ENCODE results near the gene SULT2B1. TPM values are rescaled to one million over a fixed set of nuclear protein-coding genes. Genes with fewer than 3 reads are reported as not detected.

The SULT2B1 gene
- total and polyA plus RNA-seq, 4 experiments from 2014 or later, result 0.13 TPM; not detected in 3

- ChIA-PET CTCF (ENCODE audit: partially characterized antibody) (interaction anchor here (2.6 kb wide), 1 partner anchor 11 kb away, joined by 16 read pairs; the partner anchor contains the start of gene CA11), POLR2A (ENCODE audit: partially characterized antibody) (interaction anchor here (0.6 to 6.4 kb wide), 10 partner anchors 10 to 302 kb away, joined by 3 to 76 read pairs (median 6); partner anchors contain the start of genes CA11, RPL18 and SPHK2)
- peak overlapping the region; percentile 88 for H3K27ac ChIP-seq (ENCODE audit: low read depth, low read length)
- DNase-seq, result peak; percentile 87 to 92 (median 88)
- Mint-ChIP-seq H3K36me3 (peaks cover 14 to 47% of the 10 kb centered on the region in 2 donors), H3K27ac (peak overlapping the region; percentile 92 to 98 (median 95)), H3K9me3 (peaks cover 0 to 4% (median 0%) of the 10 kb centered on the region in 8 donors), H3K4me1 (peaks cover 16 to 56% (median 37%) of the 10 kb centered on the region in 4 donors), H3K4me3 (peak overlapping the region; percentile 84 to 89 (median 86)), H3K27me3 (no peaks in the 10 kb centered on the region)
- no peaks in the 10 kb centered on the region for H3K27me3 ChIP-seq (ENCODE audit: insufficient read depth, low read length)
- no peaks in the 10 kb centered on the region for H3K9me3 ChIP-seq (ENCODE audit: control insufficient read depth in 1 of 2, low read length in 2 of 2)
- intact Hi-C loops (cut with micrococcal nuclease), result loop anchor here (1.0 to 5.0 kb wide), 2 partner anchors 46 to 358 kb away; partner anchors contain the start of genes GYS1 and RUVBL2
- peaks cover 35% of the 10 kb centered on the region for H3K36me3 ChIP-seq (ENCODE audit: insufficient read depth, low read length)
- peaks cover 43% of the 10 kb centered on the region for H3K4me1 ChIP-seq (ENCODE audit: insufficient read depth, low read length)
- H3K4me3 ChIP-seq (ENCODE audit: low read length in 2 of 2), result peak overlapping the region; percentile 46 to 50
These were observed 82.7 kb downstream of the SULT2B1 start for GRCh38 chr19:48634424-48635262.

DNA sequence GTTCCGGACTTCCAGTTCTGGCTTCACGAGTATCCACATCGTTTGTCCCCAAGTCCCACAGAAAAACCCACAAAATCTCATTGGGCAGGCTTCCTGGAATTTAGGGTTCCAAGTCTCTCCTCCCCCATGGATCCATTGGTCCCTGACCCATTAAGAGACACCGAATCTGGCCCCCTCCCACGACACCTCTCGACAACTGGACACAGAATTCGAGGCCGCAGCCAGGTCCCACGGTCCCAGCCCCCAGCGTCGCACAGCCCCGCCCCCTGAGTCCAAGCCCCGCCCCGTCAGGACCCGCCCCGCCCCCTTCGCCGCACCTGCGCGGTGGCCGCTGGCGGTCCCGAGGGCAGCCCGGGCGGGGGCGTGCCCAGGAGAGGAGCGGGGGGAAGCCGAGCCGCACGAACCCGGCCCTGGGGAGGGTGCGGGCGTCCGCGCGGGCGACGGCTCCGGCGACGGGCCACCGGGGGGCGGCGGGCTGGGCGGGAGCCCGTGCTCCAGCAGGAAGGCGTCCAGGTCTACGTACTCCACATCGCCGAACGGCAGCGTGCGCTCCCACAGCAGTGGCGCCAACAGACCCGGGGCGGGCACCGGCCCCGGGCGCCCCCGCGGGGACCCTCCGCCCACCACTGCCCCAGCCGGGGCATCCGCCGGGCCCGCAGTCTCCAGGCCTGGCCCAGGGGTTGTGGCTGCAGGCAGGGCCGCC is 83.4 kb downstream of the SULT2B1 start:
- peaks cover 11 to 41% of the 10 kb centered on the region in 2 donors for H3K36me3 Mint-ChIP-seq
- Histone ChIP-seq H3K4me3 (ENCODE audit: low read length in 2 of 2) (peak overlapping the region; percentile 52 to 88), H3K4me1 (ENCODE audit: insufficient read depth, low read length) (peaks cover 46% of the 10 kb centered on the region), H3K27ac (ENCODE audit: low read depth, low read length) (peak overlapping the region; percentile 88), H3K36me3 (ENCODE audit: insufficient read depth, low read length) (peaks cover 28% of the 10 kb centered on the region), H3K27me3 (ENCODE audit: insufficient read depth, low read length) (no peaks in the 10 kb centered on the region), H3K9me3 (ENCODE audit: control insufficient read depth in 1 of 2, low read length in 2 of 2) (no peaks in the 10 kb centered on the region)
- peak overlapping the region; percentile 92 to 98 (median 95) for H3K27ac Mint-ChIP-seq
- peak overlapping the region; percentile 89 to 100 (median 99) for H3K4me3 Mint-ChIP-seq
- POLR2A ChIA-PET (ENCODE audit: partially characterized antibody), result interaction anchor here (1.2 to 6.4 kb wide), 9 partner anchors 7 to 330 kb away, joined by 3 to 76 read pairs (median 37); partner anchors contain the start of genes CA11, FAM83E, FTL and RPL18
- peaks cover 0 to 4% (median 0%) of the 10 kb centered on the region in 8 donors for H3K9me3 Mint-ChIP-seq
- intact Hi-C loops (cut with micrococcal nuclease), result loop anchor here (1.0 to 5.0 kb wide), 2 partner anchors 47 to 357 kb away; partner anchors contain the start of genes GYS1 and RUVBL2
- H3K4me1 Mint-ChIP-seq, result peaks cover 20 to 62% (median 41%) of the 10 kb centered on the region in 4 donors
- CTCF ChIA-PET (ENCODE audit: partially characterized antibody), result interaction anchor here (2.3 to 2.7 kb wide), 3 partner anchors 10 to 40 kb away, joined by 5 to 16 read pairs (median 16); partner anchors contain the start of gene CA11
- DNase-seq, result peak; percentile 67 to 73 (median 69)
- no peaks in the 10 kb centered on the region for H3K27me3 Mint-ChIP-seq

GRCh38 chr19:48635966-48636858 is 84.2 kb downstream of the SULT2B1 start:
- peaks cover 0 to 4% (median 0%) of the 10 kb centered on the region in 8 donors for H3K9me3 Mint-ChIP-seq
- intact Hi-C loops (cut with micrococcal nuclease), result loop anchor here (1.0 to 5.0 kb wide), 4 partner anchors 48 to 356 kb away; partner anchors contain the start of genes GYS1 and RUVBL2
- H3K27me3 Mint-ChIP-seq, result no peaks in the 10 kb centered on the region
- Histone ChIP-seq H3K4me1 (ENCODE audit: insufficient read depth, low read length) (peaks cover 46% of the 10 kb centered on the region), H3K9me3 (ENCODE audit: control insufficient read depth in 1 of 2, low read length in 2 of 2) (no peaks in the 10 kb centered on the region), H3K27ac (ENCODE audit: low read depth, low read length) (peak overlapping the region; percentile 88), H3K36me3 (ENCODE audit: insufficient read depth, low read length) (peaks cover 20% of the 10 kb centered on the region), H3K27me3 (ENCODE audit: insufficient read depth, low read length) (no peaks in the 10 kb centered on the region), H3K4me3 (ENCODE audit: low read length in 2 of 2) (peak overlapping the region; percentile 52 to 88)
- ChIA-PET POLR2A (ENCODE audit: partially characterized antibody) (interaction anchor here (1.2 to 3.4 kb wide), 8 partner anchors 8 to 329 kb away, joined by 3 to 70 read pairs (median 21); partner anchors contain the start of genes CA11, FAM83E, FTL and RPL18), CTCF (ENCODE audit: partially characterized antibody) (interaction anchor here (1.3 to 2.7 kb wide), 3 partner anchors 9 to 39 kb away, joined by 4 to 16 read pairs (median 5); partner anchors contain the start of gene CA11)
- peaks cover 11 to 37% of the 10 kb centered on the region in 2 donors for H3K36me3 Mint-ChIP-seq
- DNase-seq, result peak in 2 of 5 donors; percentile 18 to 60
- H3K4me3 Mint-ChIP-seq, result peak overlapping the region; percentile 89 to 100 (median 99)
- peak overlapping the region; percentile 93 to 99 (median 97) for H3K27ac Mint-ChIP-seq
- peaks cover 20 to 59% (median 41%) of the 10 kb centered on the region in 4 donors for H3K4me1 Mint-ChIP-seq

- Mint-ChIP-seq H3K27ac (peak within 1 kb of the TSS; percentile 93 to 100 (median 99)), H3K4me3 (peak within 1 kb of the TSS; percentile 89 to 100 (median 99)), H3K27me3 (no peaks in the 10 kb centered on the region), H3K36me3 (peaks cover 6 to 30% of the 10 kb centered on the region in 2 donors), H3K9me3 (peaks cover 0 to 4% (median 0%) of the 10 kb centered on the region in 8 donors), H3K4me1 (peaks cover 20 to 56% (median 41%) of the 10 kb centered on the region in 4 donors)
- peak in 1 of 5 donors; percentile 62 for DNase-seq
- Histone ChIP-seq H3K36me3 (ENCODE audit: insufficient read depth, low read length) (peaks cover 14% of the 10 kb centered on the region), H3K4me1 (ENCODE audit: insufficient read depth, low read length) (peaks cover 46% of the 10 kb centered on the region), H3K4me3 (ENCODE audit: low read length in 2 of 2) (peak within 1 kb of the TSS; percentile 52 to 88), H3K9me3 (ENCODE audit: control insufficient read depth in 1 of 2, low read length in 2 of 2) (no peaks in the 10 kb centered on the region), H3K27ac (ENCODE audit: low read depth, low read length) (peak within 1 kb of the TSS; percentile 88), H3K27me3 (ENCODE audit: insufficient read depth, low read length) (no peaks in the 10 kb centered on the region)
- POLR2A ChIA-PET (ENCODE audit: partially characterized antibody), result interaction anchor here (0.9 to 3.4 kb wide), 14 partner anchors 9 to 304 kb away, joined by 3 to 70 read pairs (median 7); partner anchors contain the start of genes CA11, FAM83E, RPL18 and SPHK2
- intact Hi-C loops (cut with micrococcal nuclease), result loop anchor here (1.0 to 5.0 kb wide), 6 partner anchors 13 to 355 kb away; partner anchors contain the start of genes GYS1, RPL18, RUVBL2 and SPHK2
- CTCF ChIA-PET (ENCODE audit: partially characterized antibody), result interaction anchor here (1.3 to 2.7 kb wide), 3 partner anchors 9 to 38 kb away, joined by 4 to 16 read pairs (median 5); partner anchors contain the start of gene CA11
These were observed 85.0 kb downstream of the SULT2B1 start, which contains the start of gene DBP for GRCh38 chr19:48636859-48637448. TSS of gene DBP (minus strand) at chr19:48637379. CDS start at chr19:48636994, 385 bp downstream.

DNA sequence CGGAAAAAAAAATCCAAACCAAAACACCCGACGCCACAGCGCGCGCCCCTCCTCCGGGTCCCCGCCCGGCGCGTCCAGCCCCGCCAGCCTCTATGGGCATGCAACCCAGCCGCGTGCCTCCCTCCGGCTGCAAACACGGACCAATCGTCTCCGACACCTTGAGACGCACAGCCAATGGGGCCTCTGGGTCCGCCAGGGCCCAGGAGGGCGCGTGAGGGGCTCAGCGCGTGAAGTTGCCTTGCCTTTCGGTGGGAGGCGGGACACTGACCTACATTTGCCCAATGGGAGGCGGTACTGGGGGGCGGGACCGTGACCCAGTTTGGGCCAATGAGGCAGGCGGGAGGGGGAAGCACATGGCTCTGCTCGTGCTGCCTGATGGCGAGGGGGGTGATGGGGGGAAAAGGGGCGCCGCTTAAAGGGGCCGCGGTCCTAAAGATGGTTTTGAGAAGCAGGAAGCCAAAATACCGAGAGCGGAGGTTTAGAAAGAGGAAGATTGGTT is 85.5 kb downstream of the SULT2B1 start:
- H3K4me3 Mint-ChIP-seq, result peak overlapping the region; percentile 89 to 100 (median 99)
- H3K9me3 Mint-ChIP-seq, result peaks cover 0 to 4% (median 0%) of the 10 kb centered on the region in 8 donors
- peak in 4 of 5 donors; percentile 99 to 100 (median 100) for DNase-seq
- POLR2A ChIA-PET (ENCODE audit: partially characterized antibody), result interaction anchor here (0.6 to 3.4 kb wide), 16 partner anchors 8 to 304 kb away, joined by 3 to 70 read pairs (median 6); partner anchors contain the start of genes CA11, FAM83E, RPL18 and SPHK2
- Histone ChIP-seq H3K27me3 (ENCODE audit: insufficient read depth, low read length) (no peaks in the 10 kb centered on the region), H3K27ac (ENCODE audit: low read depth, low read length) (peak overlapping the region; percentile 88), H3K4me1 (ENCODE audit: insufficient read depth, low read length) (peaks cover 44% of the 10 kb centered on the region), H3K4me3 (ENCODE audit: low read length in 2 of 2) (peak overlapping the region; percentile 52 to 58), H3K36me3 (ENCODE audit: insufficient read depth, low read length) (peaks cover 10% of the 10 kb centered on the region), H3K9me3 (ENCODE audit: control insufficient read depth in 1 of 2, low read length in 2 of 2) (no peaks in the 10 kb centered on the region)
- peaks cover 3 to 26% of the 10 kb centered on the region in 2 donors for H3K36me3 Mint-ChIP-seq
- H3K27me3 Mint-ChIP-seq, result no peaks in the 10 kb centered on the region
- peak overlapping the region; percentile 93 to 100 (median 99) for H3K27ac Mint-ChIP-seq
- CTCF ChIA-PET (ENCODE audit: partially characterized antibody), result interaction anchor here (1.3 to 2.7 kb wide), 3 partner anchors 8 to 38 kb away, joined by 4 to 16 read pairs (median 5); partner anchors contain the start of gene CA11
- H3K4me1 Mint-ChIP-seq, result peaks cover 20 to 55% (median 39%) of the 10 kb centered on the region in 4 donors
- intact Hi-C loops (cut with micrococcal nuclease), result loop anchor here (1.0 to 5.0 kb wide), 6 partner anchors 13 to 355 kb away; partner anchors contain the start of genes GYS1, RPL18, RUVBL2 and SPHK2
